ENCODE measurements around the gene PANK2.

The PANK2 gene

GRCh38 chr20:3858689-3859088 is 30.5 kb upstream of the PANK2 start:
- Histone ChIP-seq H3K9ac (ENCODE audit: low read length) (no peak overlapping the region), H3K36me3 (ENCODE audit: control insufficient read depth, insufficient read depth, low read length) (peaks cover 25% of the 10 kb centered on the region), H3K4me3 (ENCODE audit: low read length) (no peak overlapping the region), H3K4me1 (ENCODE audit: control insufficient read depth, insufficient read depth, low read length) (no peaks in the 10 kb centered on the region), H3K9me3 (ENCODE audit: control insufficient read depth, low read length) (no peaks in the 10 kb centered on the region), H3K27me3 (ENCODE audit: control insufficient read depth, insufficient read depth, low read length) (no peaks in the 10 kb centered on the region)

- Histone ChIP-seq H3K36me3 (ENCODE audit: control insufficient read depth, insufficient read depth, low read length) (peaks cover 37% of the 10 kb centered on the region), H3K4me1 (ENCODE audit: control insufficient read depth, insufficient read depth, low read length) (no peaks in the 10 kb centered on the region), H3K27me3 (ENCODE audit: control insufficient read depth, insufficient read depth, low read length) (no peaks in the 10 kb centered on the region), H3K9ac (ENCODE audit: low read length) (no peak overlapping the region), H3K9me3 (ENCODE audit: control insufficient read depth, low read length) (no peaks in the 10 kb centered on the region), H3K4me3 (ENCODE audit: low read length) (no peak overlapping the region)
Measured at GRCh38 chr20:3861191-3861590, 28.0 kb upstream of the PANK2 start.

- Histone ChIP-seq H3K9ac (ENCODE audit: low read length) (no peak overlapping the region), H3K9me3 (ENCODE audit: control insufficient read depth, low read length) (no peaks in the 10 kb centered on the region), H3K4me3 (ENCODE audit: low read length) (no peak overlapping the region), H3K27me3 (ENCODE audit: control insufficient read depth, insufficient read depth, low read length) (no peaks in the 10 kb centered on the region), H3K36me3 (ENCODE audit: control insufficient read depth, insufficient read depth, low read length) (peaks cover 37% of the 10 kb centered on the region), H3K4me1 (ENCODE audit: control insufficient read depth, insufficient read depth, low read length) (no peaks in the 10 kb centered on the region)
Measured at GRCh38 chr20:3862333-3862732, 26.9 kb upstream of the PANK2 start.

- Histone ChIP-seq H3K4me3 (ENCODE audit: low read length) (no peak overlapping the region), H3K9me3 (ENCODE audit: control insufficient read depth, low read length) (no peaks in the 10 kb centered on the region), H3K36me3 (ENCODE audit: control insufficient read depth, insufficient read depth, low read length) (peaks cover 37% of the 10 kb centered on the region), H3K9ac (ENCODE audit: low read length) (no peak overlapping the region), H3K4me1 (ENCODE audit: control insufficient read depth, insufficient read depth, low read length) (no peaks in the 10 kb centered on the region), H3K27me3 (ENCODE audit: control insufficient read depth, insufficient read depth, low read length) (no peaks in the 10 kb centered on the region)
Measured at GRCh38 chr20:3863317-3863716, 25.9 kb upstream of the PANK2 start.

- Histone ChIP-seq H3K9ac (ENCODE audit: low read length) (no peak overlapping the region), H3K36me3 (ENCODE audit: control insufficient read depth, insufficient read depth, low read length) (peaks cover 37% of the 10 kb centered on the region), H3K4me3 (ENCODE audit: low read length) (no peak overlapping the region), H3K9me3 (ENCODE audit: control insufficient read depth, low read length) (no peaks in the 10 kb centered on the region), H3K4me1 (ENCODE audit: control insufficient read depth, insufficient read depth, low read length) (no peaks in the 10 kb centered on the region), H3K27me3 (ENCODE audit: control insufficient read depth, insufficient read depth, low read length) (no peaks in the 10 kb centered on the region)
Measured at GRCh38 chr20:3864518-3864917, 24.7 kb upstream of the PANK2 start.

GRCh38 chr20:3865152-3865886 is 23.9 kb upstream of the PANK2 start:
- peaks cover 37% of the 10 kb centered on the region for H3K36me3 ChIP-seq (ENCODE audit: control insufficient read depth, insufficient read depth, low read length)
- H3K4me3 ChIP-seq (ENCODE audit: low read length) = no peak overlapping the region
- H3K9ac ChIP-seq (ENCODE audit: low read length) = no peak overlapping the region
- no peaks in the 10 kb centered on the region for H3K4me1 ChIP-seq (ENCODE audit: control insufficient read depth, insufficient read depth, low read length)
- no peaks in the 10 kb centered on the region for H3K27me3 ChIP-seq (ENCODE audit: control insufficient read depth, insufficient read depth, low read length)
- no peaks in the 10 kb centered on the region for H3K9me3 ChIP-seq (ENCODE audit: control insufficient read depth, low read length)

GRCh38 chr20:3865887-3866407 is 23.2 kb upstream of the PANK2 start:
- peaks cover 37% of the 10 kb centered on the region for H3K36me3 ChIP-seq (ENCODE audit: control insufficient read depth, insufficient read depth, low read length)
- H3K4me3 ChIP-seq (ENCODE audit: low read length) = no peak overlapping the region
- H3K9me3 ChIP-seq (ENCODE audit: control insufficient read depth, low read length) = no peaks in the 10 kb centered on the region
- H3K27me3 ChIP-seq (ENCODE audit: control insufficient read depth, insufficient read depth, low read length) = no peaks in the 10 kb centered on the region
- H3K9ac ChIP-seq (ENCODE audit: low read length) = no peak overlapping the region
- no peaks in the 10 kb centered on the region for H3K4me1 ChIP-seq (ENCODE audit: control insufficient read depth, insufficient read depth, low read length)

- Histone ChIP-seq H3K36me3 (ENCODE audit: control insufficient read depth, insufficient read depth, low read length) (peaks cover 33% of the 10 kb centered on the region), H3K27me3 (ENCODE audit: control insufficient read depth, insufficient read depth, low read length) (no peaks in the 10 kb centered on the region), H3K9me3 (ENCODE audit: control insufficient read depth, low read length) (no peaks in the 10 kb centered on the region), H3K4me3 (ENCODE audit: low read length) (no peak overlapping the region), H3K4me1 (ENCODE audit: control insufficient read depth, insufficient read depth, low read length) (no peaks in the 10 kb centered on the region), H3K9ac (ENCODE audit: low read length) (no peak overlapping the region)
Measured at GRCh38 chr20:3866464-3866863, 22.7 kb upstream of the PANK2 start.

GRCh38 chr20:3867802-3868201 is 21.4 kb upstream of the PANK2 start:
- Histone ChIP-seq H3K27me3 (ENCODE audit: control insufficient read depth, insufficient read depth, low read length) (no peaks in the 10 kb centered on the region), H3K4me1 (ENCODE audit: control insufficient read depth, insufficient read depth, low read length) (no peaks in the 10 kb centered on the region), H3K9ac (ENCODE audit: low read length) (no peak overlapping the region), H3K36me3 (ENCODE audit: control insufficient read depth, insufficient read depth, low read length) (peaks cover 23% of the 10 kb centered on the region), H3K9me3 (ENCODE audit: control insufficient read depth, low read length) (no peaks in the 10 kb centered on the region), H3K4me3 (ENCODE audit: low read length) (no peak overlapping the region)

- Histone ChIP-seq H3K4me1 (ENCODE audit: control insufficient read depth, insufficient read depth, low read length) (no peaks in the 10 kb centered on the region), H3K27me3 (ENCODE audit: control insufficient read depth, insufficient read depth, low read length) (no peaks in the 10 kb centered on the region), H3K9ac (ENCODE audit: low read length) (no peak overlapping the region), H3K36me3 (ENCODE audit: control insufficient read depth, insufficient read depth, low read length) (peaks cover 10% of the 10 kb centered on the region), H3K4me3 (ENCODE audit: low read length) (no peak overlapping the region), H3K9me3 (ENCODE audit: control insufficient read depth, low read length) (no peaks in the 10 kb centered on the region)
Measured at GRCh38 chr20:3869839-3870634, 19.1 kb upstream of the PANK2 start.

GRCh38 chr20:3871550-3872265 is 17.5 kb upstream of the PANK2 start:
- H3K27me3 ChIP-seq (ENCODE audit: control insufficient read depth, insufficient read depth, low read length) = no peaks in the 10 kb centered on the region
- no peaks in the 10 kb centered on the region for H3K4me1 ChIP-seq (ENCODE audit: control insufficient read depth, insufficient read depth, low read length)
- H3K4me3 ChIP-seq (ENCODE audit: low read length) = no peak overlapping the region
- peaks cover 3% of the 10 kb centered on the region for H3K36me3 ChIP-seq (ENCODE audit: control insufficient read depth, insufficient read depth, low read length)
- no peak overlapping the region for H3K9ac ChIP-seq (ENCODE audit: low read length)
- no peaks in the 10 kb centered on the region for H3K9me3 ChIP-seq (ENCODE audit: control insufficient read depth, low read length)

GRCh38 chr20:3873507-3873906 is 15.7 kb upstream of the PANK2 start:
- peaks cover 3% of the 10 kb centered on the region for H3K36me3 ChIP-seq (ENCODE audit: control insufficient read depth, insufficient read depth, low read length)
- no peaks in the 10 kb centered on the region for H3K4me1 ChIP-seq (ENCODE audit: control insufficient read depth, insufficient read depth, low read length)
- H3K9ac ChIP-seq (ENCODE audit: low read length) = no peak overlapping the region
- no peaks in the 10 kb centered on the region for H3K9me3 ChIP-seq (ENCODE audit: control insufficient read depth, low read length)
- H3K4me3 ChIP-seq (ENCODE audit: low read length) = no peak overlapping the region
- no peaks in the 10 kb centered on the region for H3K27me3 ChIP-seq (ENCODE audit: control insufficient read depth, insufficient read depth, low read length)

Data from mucosa of stomach (tissue), 1 donor.